Measurements from ENCODE around the gene FAM229A. TPM values are rescaled to one million over a fixed set of nuclear protein-coding genes. Genes with fewer than 3 reads are reported as not detected.

The FAM229A gene
- total and polyA plus RNA-seq, 8 donors: 1.9 to 21.8 (median 5.0) TPM

DNA sequence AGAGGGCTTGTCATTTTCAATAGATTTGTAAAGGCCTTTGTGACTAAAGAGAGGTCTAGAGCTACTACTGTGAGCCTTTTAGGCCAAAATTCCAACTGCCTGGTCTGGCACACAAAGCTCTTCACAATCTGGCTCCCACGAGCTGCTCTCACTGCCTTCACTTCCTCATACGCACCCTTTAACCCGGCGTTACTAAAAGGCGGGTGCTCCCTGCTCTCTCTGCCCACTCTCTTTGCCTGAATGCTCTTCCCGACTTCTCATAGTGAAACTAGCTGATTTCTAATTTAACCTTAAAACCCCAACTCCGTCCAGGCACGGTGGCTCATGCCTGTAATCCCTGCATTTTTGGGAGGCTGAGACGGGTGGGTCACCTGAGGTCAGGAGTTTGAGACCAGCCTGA is 17.8 kb upstream of the FAM229A start:
- H3K27me3 ChIP-seq: no peaks in the 10 kb centered on the region
- H3K36me3 ChIP-seq: peaks cover 8 to 96% (median 67%) of the 10 kb centered on the region in 3 donors
- ATAC-seq: no peak
- no peak overlapping the region for H3K27ac ChIP-seq
- intact Hi-C loops (cut with DNase I): no loop called here
- WGBS, 2 donors: 92 to 94% methylated on average over 9 of the region's 9 CpGs
- TF ChIP-seq, protein P1, sequence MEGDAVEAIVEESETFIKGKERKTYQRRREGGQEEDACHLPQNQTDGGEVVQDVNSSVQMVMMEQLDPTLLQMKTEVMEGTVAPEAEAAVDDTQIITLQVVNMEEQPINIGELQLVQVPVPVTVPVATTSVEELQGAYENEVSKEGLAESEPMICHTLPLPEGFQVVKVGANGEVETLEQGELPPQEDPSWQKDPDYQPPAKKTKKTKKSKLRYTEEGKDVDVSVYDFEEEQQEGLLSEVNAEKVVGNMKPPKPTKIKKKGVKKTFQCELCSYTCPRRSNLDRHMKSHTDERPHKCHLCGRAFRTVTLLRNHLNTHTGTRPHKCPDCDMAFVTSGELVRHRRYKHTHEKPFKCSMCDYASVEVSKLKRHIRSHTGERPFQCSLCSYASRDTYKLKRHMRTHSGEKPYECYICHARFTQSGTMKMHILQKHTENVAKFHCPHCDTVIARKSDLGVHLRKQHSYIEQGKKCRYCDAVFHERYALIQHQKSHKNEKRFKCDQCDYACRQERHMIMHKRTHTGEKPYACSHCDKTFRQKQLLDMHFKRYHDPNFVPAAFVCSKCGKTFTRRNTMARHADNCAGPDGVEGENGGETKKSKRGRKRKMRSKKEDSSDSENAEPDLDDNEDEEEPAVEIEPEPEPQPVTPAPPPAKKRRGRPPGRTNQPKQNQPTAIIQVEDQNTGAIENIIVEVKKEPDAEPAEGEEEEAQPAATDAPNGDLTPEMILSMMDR (IDR thresholded peaks at IDR 0.05): no peak
- H3K9me3 ChIP-seq: no peaks in the 10 kb centered on the region
- H3K4me1 ChIP-seq: no peaks in the 10 kb centered on the region
- no peak for DNase-seq
- H3K4me3 ChIP-seq: no peak overlapping the region
- FAIRE-seq: no peak

DNA sequence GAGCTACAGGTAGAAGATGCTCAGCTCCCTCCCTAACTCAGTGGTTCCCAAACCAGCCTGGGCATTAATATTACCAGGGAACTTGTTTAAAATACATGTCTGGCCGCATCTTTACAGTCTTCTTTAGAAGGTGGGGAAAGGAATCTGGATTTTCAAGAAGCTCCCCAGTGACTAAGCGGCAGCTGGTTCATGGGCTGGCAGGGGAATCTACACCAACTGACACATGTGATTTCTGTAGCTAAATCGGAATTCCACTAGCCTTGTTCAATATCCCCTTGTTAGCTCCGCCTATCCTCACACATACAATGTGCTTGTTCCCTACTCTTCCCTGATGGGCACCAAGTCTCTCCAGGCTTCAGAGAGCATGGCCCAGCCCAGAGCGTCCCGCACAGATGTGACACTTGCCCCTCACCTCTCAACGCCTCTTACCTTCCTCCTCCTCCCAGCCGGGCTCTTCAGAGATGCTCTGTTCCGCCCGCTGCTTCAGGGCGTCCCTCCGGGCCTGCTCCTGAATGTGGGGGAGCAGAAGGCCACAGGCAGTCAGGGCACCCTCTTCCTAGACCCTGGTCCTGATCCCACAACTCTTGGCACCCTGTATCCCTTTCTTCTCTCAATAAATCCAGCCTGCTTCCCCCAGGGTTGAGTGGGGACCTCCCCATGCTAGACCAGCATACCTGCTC is 15.4 kb upstream of the FAM229A start:
- H3K4me1 ChIP-seq: no peaks in the 10 kb centered on the region
- intact Hi-C loops (cut with DNase I): no loop called here
- peak in 1 of 6 donors; percentile 16 for DNase-seq
- WGBS, 2 donors: 90 to 96% methylated on average over 12 of the region's 12 CpGs
- ATAC-seq: peak in 1 of 4 donors; percentile 12
- H3K27ac ChIP-seq: no peak overlapping the region
- H3K27me3 ChIP-seq: no peaks in the 10 kb centered on the region
- TF ChIP-seq, protein P1 (IDR thresholded peaks at IDR 0.05): no peak
- no peak overlapping the region for H3K4me3 ChIP-seq
- FAIRE-seq: no peak
- H3K9me3 ChIP-seq: no peaks in the 10 kb centered on the region
- peaks cover 2 to 87% (median 59%) of the 10 kb centered on the region in 3 donors for H3K36me3 ChIP-seq

DNA sequence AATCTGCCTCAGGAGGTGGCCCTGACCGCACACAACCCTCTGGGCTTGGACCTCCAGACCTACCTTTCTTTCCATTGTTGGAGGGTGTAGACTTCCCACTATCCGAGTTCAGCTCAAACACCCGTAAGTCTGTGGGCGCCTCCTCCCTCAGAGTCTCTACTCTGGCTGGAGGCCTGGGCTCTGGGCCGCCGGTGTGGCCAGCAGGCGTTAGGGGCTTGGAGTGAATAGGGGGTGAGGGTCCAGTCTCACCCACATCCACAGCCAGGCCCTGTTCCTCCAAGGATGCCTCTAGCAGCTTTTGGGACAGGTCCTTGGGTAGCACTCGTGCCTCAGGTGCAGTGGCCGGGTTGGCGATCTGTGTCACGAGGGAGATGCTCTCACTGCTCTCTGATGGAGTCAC is 13.9 kb upstream of the FAM229A start:
- no peaks in the 10 kb centered on the region for H3K9me3 ChIP-seq
- H3K4me1 ChIP-seq: no peaks in the 10 kb centered on the region
- no peak for DNase-seq
- WGBS, 2 donors: 96 to 98% methylated on average over 11 of the region's 11 CpGs
- peaks cover 0 to 79% (median 59%) of the 10 kb centered on the region in 3 donors for H3K36me3 ChIP-seq
- no peak overlapping the region for H3K4me3 ChIP-seq
- FAIRE-seq: no peak
- TF ChIP-seq, protein P1 (IDR thresholded peaks at IDR 0.05): no peak
- H3K27ac ChIP-seq: no peak overlapping the region
- intact Hi-C loops (cut with DNase I): no loop called here
- no peaks in the 10 kb centered on the region for H3K27me3 ChIP-seq
- no peak for ATAC-seq

DNA sequence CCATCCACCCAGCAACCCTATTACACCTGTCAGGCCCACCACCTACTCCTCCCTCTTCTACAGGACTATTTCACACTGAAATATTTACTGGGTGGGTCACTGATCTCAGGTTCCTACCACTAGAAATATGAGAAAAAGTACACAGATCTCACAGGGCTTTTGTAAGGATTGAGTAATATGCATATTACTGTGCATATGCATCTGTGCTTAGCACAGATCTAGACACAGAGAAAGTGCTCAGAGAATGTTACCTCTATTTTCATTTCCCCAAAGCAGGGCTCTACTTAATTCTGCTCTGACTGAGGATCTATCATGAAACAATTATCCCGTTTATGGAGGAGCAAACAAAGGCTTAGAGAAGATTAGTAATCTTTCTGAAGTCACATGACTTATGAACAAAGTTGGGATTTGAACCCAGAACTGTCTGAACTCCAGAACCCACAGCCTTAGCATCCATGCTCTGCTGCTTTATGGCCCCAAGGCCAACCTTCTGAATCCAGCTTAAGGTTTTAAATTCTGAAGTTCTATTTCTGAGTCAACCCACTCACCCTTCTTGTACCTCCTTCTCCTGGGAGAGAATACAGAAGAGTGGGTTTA is 11.8 kb upstream of the FAM229A start:
- TF ChIP-seq, protein P1 (IDR thresholded peaks at IDR 0.05): no peak
- H3K36me3 ChIP-seq: peaks cover 0 to 61% (median 50%) of the 10 kb centered on the region in 3 donors
- H3K27me3 ChIP-seq: no peaks in the 10 kb centered on the region
- H3K27ac ChIP-seq: no peak overlapping the region
- no peaks in the 10 kb centered on the region for H3K9me3 ChIP-seq
- whole genome bisulfite sequencing, 2 donors: 33 to 39% methylated on average over 1 of the region's 1 CpG
- DNase-seq (no peak), ATAC-seq (no peak), FAIRE-seq (no peak)
- H3K4me3 ChIP-seq: no peak overlapping the region
- no peaks in the 10 kb centered on the region for H3K4me1 ChIP-seq
- intact Hi-C loops (cut with DNase I): no loop called here

All from pancreas (tissue), 10 donors.